Measurements from ENCODE around the gene NUP188. TPM values are rescaled to one million over a fixed set of nuclear protein-coding genes. Genes with fewer than 3 reads are reported as not detected.

Gene NUP188
- total and polyA plus RNA-seq, 2 of the 13 experiments (the other 11 are each of a cell fraction or from before 2014, with no cell fraction given), result 28.0 to 38.5 TPM

DNA sequence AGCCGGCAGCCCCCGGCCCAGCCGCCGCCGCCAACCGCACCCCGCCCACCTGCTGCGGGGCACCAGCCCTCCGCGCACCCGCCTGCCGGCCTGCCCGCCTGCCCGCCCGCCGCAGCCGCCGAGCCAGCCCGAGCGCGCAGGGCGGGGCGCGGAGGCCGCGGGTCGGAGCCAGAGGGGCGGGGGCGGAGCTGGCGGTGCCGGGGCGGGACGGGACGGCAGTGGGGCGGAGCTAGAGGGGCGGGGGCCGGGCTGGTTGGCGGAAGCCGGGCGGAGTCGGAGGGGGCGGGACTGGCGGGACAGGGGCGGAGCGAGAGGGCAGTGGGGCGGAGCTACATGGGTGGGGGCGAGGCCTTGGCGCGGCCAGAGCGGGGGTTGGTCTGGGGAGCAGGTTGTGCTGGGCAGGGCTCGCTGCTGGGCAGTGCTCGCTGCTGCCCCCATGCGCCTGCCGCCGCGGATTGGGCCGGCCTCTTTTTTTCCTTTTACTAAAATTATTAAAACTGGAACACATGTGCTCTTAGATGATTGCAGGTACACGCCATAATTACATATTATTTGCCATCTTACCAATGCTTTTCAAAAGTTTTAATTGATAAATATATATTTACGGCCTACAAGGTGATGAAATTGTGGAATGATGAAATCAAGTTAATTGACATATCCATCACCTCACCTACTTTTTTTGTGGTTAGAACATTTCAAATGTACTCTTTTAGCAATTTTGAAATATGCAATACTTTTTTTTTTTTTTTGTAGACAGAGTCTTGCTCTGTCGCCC lies 80.9 kb downstream of the NUP188 start, which contains the start of gene SH3GLB2:
Gene SH3GLB2, minus strand, starts transcription at position 140 of the 775 bp plus-strand sequence. CDS start 177 bp downstream, outside the sequence.
- 3% methylated on average over 20 of the region's 60 CpGs for WGBS (ENCODE audit: low lambda C conversion rate)
- peak; percentile 79 for ATAC-seq
- POLR2A ChIA-PET, result interaction anchor here (0.6 to 1.5 kb wide), 7 partner anchors 8 to 210 kb away, joined by 3 to 12 read pairs (median 5); partner anchors contain the start of genes CRAT, DOLPP1, ENDOG and MIGA2
- DNase-seq (ENCODE audit: low spot score), result peak; percentile 79
- Histone ChIP-seq H3K9me3 (ENCODE audit: low read length) (no peaks in the 10 kb centered on the region), H3K27ac (ENCODE audit: extremely low read length, insufficient read depth, low read length) (peak within 1 kb of the TSS; percentile 55), H3K79me2 (ENCODE audit: insufficient read depth, low read length) (peaks cover 14% of the 10 kb centered on the region), H3K9ac (ENCODE audit: insufficient read depth, low read depth, low read length) (peak within 1 kb of the TSS; percentile 78), H3K4me1 (ENCODE audit: insufficient read depth, low read length) (peaks cover 38% of the 10 kb centered on the region), H2AFZ (ENCODE audit: low read length) (no peak within 1 kb of the TSS), H3K36me3 (replicated peaks in 1 of 2; ENCODE audit: control insufficient read depth in 1 of 2, insufficient read depth in 2 of 2, low read length in 2 of 2) (no peaks in the 10 kb centered on the region), H3K4me2 (ENCODE audit: low read depth, low read length) (peak within 1 kb of the TSS; percentile 87), H3K4me3 (replicated peaks in 1 of 3; ENCODE audit: insufficient read depth in 1 of 3, low read depth in 2 of 3, low read length in 3 of 3) (peak within 1 kb of the TSS; percentile 65 to 76 (median 69); a peak in 5 of 6 replicates), H4K20me1 (ENCODE audit: insufficient read depth, low read length) (peaks cover 5% of the 10 kb centered on the region; the same call in 1 of the 2 replicates), H3K27me3 (ENCODE audit: control insufficient read depth in 1 of 2, insufficient read depth in 2 of 2, low read length in 2 of 2) (no peaks in the 10 kb centered on the region)
- no peak for FAIRE-seq
- BruUV-seq (replicated peaks), result no TSS peak
- intact Hi-C loops (cut with micrococcal nuclease; ENCODE audit: unreplicated experiment), result no loop called here
- in situ Hi-C loops (cut with HindIII; ENCODE audit: extremely low pct_ligation_motif_present, low pct_unique_long_range_greater_than_20kb), result no loop called here
- CTCF ChIA-PET (ENCODE audit: low intra/inter-chr PET ratio, low total read pairs), result no interaction called here
- no peak for TF ChIP-seq MYNN (CRISPR knock-in tag; IDR thresholded peaks at IDR 0.05; ENCODE audit: low read depth)
- TF ChIP-seq ISX (CRISPR knock-in tag; conservative IDR thresholded peaks at IDR 0.05), result no peak
- TF ChIP-seq, protein P1, sequence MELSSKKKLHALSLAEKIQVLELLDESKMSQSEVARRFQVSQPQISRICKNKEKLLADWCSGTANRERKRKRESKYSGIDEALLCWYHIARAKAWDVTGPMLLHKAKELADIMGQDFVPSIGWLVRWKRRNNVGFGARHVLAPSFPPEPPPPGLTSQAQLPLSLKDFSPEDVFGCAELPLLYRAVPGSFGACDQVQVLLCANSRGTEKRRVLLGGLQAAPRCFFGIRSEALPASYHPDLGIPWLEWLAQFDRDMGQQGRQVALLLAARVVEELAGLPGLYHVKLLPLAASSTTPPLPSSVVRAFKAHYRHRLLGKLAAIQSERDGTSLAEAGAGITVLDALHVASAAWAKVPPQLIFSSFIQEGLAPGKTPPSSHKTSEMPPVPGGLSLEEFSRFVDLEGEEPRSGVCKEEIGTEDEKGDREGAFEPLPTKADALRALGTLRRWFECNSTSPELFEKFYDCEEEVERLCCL (CRISPR knock-in tag; IDR thresholded peaks at IDR 0.05; ENCODE audit: borderline replicate concordance), result no peak
- TF ChIP-seq NRL (CRISPR knock-in tag; IDR thresholded peaks at IDR 0.05; ENCODE audit: borderline replicate concordance), result no peak
- no peak for TF ChIP-seq SKI (IDR thresholded peaks at IDR 0.05; ENCODE audit: partially characterized antibody)
- no peak for TF ChIP-seq KDM5A (IDR thresholded peaks at IDR 0.05; ENCODE audit: borderline replicate concordance, low read length)
- no peak for TF ChIP-seq ZFP62 (CRISPR knock-in tag; IDR thresholded peaks at IDR 0.05)
- no peak for TF ChIP-seq AGO1 (IDR thresholded peaks at IDR 0.05; ENCODE audit: low read depth, low read length, poor library complexity, severe bottlenecking)
- TF ChIP-seq FOSL2 (CRISPR knock-in tag; IDR thresholded peaks at IDR 0.05), result no peak
- TF ChIP-seq GATA4 (IDR thresholded peaks at IDR 0.05; ENCODE audit: borderline replicate concordance, low read depth), result no peak
- TF ChIP-seq, protein P2, sequence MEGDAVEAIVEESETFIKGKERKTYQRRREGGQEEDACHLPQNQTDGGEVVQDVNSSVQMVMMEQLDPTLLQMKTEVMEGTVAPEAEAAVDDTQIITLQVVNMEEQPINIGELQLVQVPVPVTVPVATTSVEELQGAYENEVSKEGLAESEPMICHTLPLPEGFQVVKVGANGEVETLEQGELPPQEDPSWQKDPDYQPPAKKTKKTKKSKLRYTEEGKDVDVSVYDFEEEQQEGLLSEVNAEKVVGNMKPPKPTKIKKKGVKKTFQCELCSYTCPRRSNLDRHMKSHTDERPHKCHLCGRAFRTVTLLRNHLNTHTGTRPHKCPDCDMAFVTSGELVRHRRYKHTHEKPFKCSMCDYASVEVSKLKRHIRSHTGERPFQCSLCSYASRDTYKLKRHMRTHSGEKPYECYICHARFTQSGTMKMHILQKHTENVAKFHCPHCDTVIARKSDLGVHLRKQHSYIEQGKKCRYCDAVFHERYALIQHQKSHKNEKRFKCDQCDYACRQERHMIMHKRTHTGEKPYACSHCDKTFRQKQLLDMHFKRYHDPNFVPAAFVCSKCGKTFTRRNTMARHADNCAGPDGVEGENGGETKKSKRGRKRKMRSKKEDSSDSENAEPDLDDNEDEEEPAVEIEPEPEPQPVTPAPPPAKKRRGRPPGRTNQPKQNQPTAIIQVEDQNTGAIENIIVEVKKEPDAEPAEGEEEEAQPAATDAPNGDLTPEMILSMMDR (CRISPR knock-in tag; IDR thresholded peaks at IDR 0.05), result peak; percentile 78
- no peak for TF ChIP-seq SP1 (IDR thresholded peaks at IDR 0.05)
- TF ChIP-seq SP1 (CRISPR knock-in tag; IDR thresholded peaks at IDR 0.05), result peak; percentile 75
- TF ChIP-seq MBNL3 (CRISPR knock-in tag; conservative IDR thresholded peaks at IDR 0.05), result no peak
- peak; percentile 33; the same call in 1 of the 2 replicates for TF ChIP-seq SAP130 (CRISPR knock-in tag; IDR thresholded peaks at IDR 0.05; ENCODE audit: low read depth)
- TF ChIP-seq NR2F2 (IDR thresholded peaks at IDR 0.05; ENCODE audit: borderline replicate concordance, low read depth), result no peak
- TF ChIP-seq EP300 (IDR thresholded peaks at IDR 0.05; ENCODE audit: low read depth in 2 of 2, low read length in 2 of 2), result no peak
- no peak for TF ChIP-seq EP300 (CRISPR knock-in tag; IDR thresholded peaks at IDR 0.05; ENCODE audit: borderline replicate concordance)
- TF ChIP-seq BORCS8-MEF2B (CRISPR knock-in tag; IDR thresholded peaks at IDR 0.05), result no peak
- no peak for TF ChIP-seq ZFP41 (CRISPR knock-in tag; IDR thresholded peaks at IDR 0.05; ENCODE audit: borderline replicate concordance)
- no peak for TF ChIP-seq NFIB (CRISPR knock-in tag; IDR thresholded peaks at IDR 0.05; ENCODE audit: borderline replicate concordance)
- TF ChIP-seq, protein P3, sequence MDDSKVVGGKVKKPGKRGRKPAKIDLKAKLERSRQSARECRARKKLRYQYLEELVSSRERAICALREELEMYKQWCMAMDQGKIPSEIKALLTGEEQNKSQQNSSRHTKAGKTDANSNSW (CRISPR knock-in tag; IDR thresholded peaks at IDR 0.05; ENCODE audit: borderline replicate concordance), result no peak
- TF ChIP-seq SIN3B (IDR thresholded peaks at IDR 0.05; ENCODE audit: low read length), result no peak

Measured in HepG2 (cell line).